GM23248 (cell line): ENCODE results near the gene ERMAP.

Experiments
- EZH2 ChIP-seq: fragments of 200-600 bp; sonication (generic); IDR thresholded peaks from 2 replicates; pipeline ENCODE4 v1.6.1; 2018; ENCODE audit warnings: antibody characterized with exemption, mild to moderate bottlenecking; ENCODE audit not compliant: insufficient read depth, poor library complexity, severe bottlenecking
- EZH2phosphoT487 ChIP-seq: fragments of 200-600 bp; sonication (generic); IDR thresholded peaks from 2 replicates; pipeline ENCODE4 v1.6.1; 2018; ENCODE audit warnings: antibody characterized with exemption, moderate library complexity, mild to moderate bottlenecking, low read depth; ENCODE audit not compliant: insufficient read depth

GRCh38 chr1:42788021-42788420, 28.9 kb upstream of the ERMAP start:
- TF ChIP-seq EZH2 (no peak), EZH2phosphoT487 (no peak)
